BJ (cell line): ENCODE results near the gene SH2D7. TPM values are rescaled to one million over a fixed set of nuclear protein-coding genes. Genes with fewer than 3 reads are reported as not detected.

ENCODE experiments used
- CTCF ChIA-PET: fragments of 350-600 bp; formaldehyde crosslinking; extraction: SDS; loops from one replicate; lab custom pipeline; 2021; ENCODE audit warnings: antibody characterized with exemption, inconsistent platforms; lab: Yijun Ruan, JAX
- POLR2A ChIA-PET: fragments of 300-600 bp; sonication (Branson Sonifier 250); formaldehyde crosslinking; extraction: SDS; loops from one replicate; lab custom pipeline; 2021; ENCODE audit warnings: antibody characterized with exemption; lab: Charles Lee
- DNase-seq: peaks from one replicate; pipeline ENCODE4 v3.0.0-alpha.2; 2011; ENCODE audit warnings: low read depth
- H3K27me3 ChIP-seq: 2 replicates; pipeline ENCODE4 v1.6.0; 2011; ENCODE audit warnings: low read length; ENCODE audit not compliant: control insufficient read depth, insufficient read depth
- H3K36me3 ChIP-seq: 2 replicates; pipeline ENCODE4 v1.5.1; 2011; ENCODE audit warnings: low read length; ENCODE audit not compliant: control insufficient read depth, insufficient read depth
- H3K4me3 ChIP-seq: 2 replicates; pipeline ENCODE4 v1.5.1; 2011; ENCODE audit warnings: low read depth, mild to moderate bottlenecking, control low read depth, low read length
- CTCF ChIP-seq: IDR thresholded peaks from 2 replicates; pipeline ENCODE4 v1.5.1; 2011; ENCODE audit warnings: low read depth, mild to moderate bottlenecking, control low read depth, inconsistent platforms, low read length, moderate library complexity; ENCODE audit not compliant: insufficient read depth
- polyA plus RNA-seq: library from polyadenylated mRNA; depleted of rRNA; stranded (reverse); fragments of >200 nt; gene quantifications from 2 replicates; pipeline ENCODE4 v1.2.3, GENCODE V29; 2011

The SH2D7 gene
- polyA plus RNA-seq, 1 experiment = not detected

GRCh38 chr15:78076231-78077052, 15.9 kb upstream of the SH2D7 start:
- CTCF ChIA-PET = interaction anchor here (1.2 to 1.8 kb wide), 6 partner anchors 17 to 72 kb away, joined by 3 to 8 read pairs (median 4); no protein-coding TSS in a partner anchor
- H3K4me3 ChIP-seq = peak overlapping the region; percentile 93
- DNase-seq = no peak
- TF ChIP-seq CTCF = peak; percentile 33; the same call in 1 of the 2 replicates
- POLR2A ChIA-PET = no interaction called here
- no peaks in the 10 kb centered on the region for H3K27me3 ChIP-seq
- H3K36me3 ChIP-seq = no peaks in the 10 kb centered on the region

GRCh38 chr15:78077053-78077870, 15.1 kb upstream of the SH2D7 start, which contains the start of gene TBC1D2B:
TSS of gene TBC1D2B (minus strand) at chr15:78077711. CDS start at chr15:78077652, 59 bp downstream.
- no peak for TF ChIP-seq CTCF
- CTCF ChIA-PET = interaction anchor here (0.8 to 1.8 kb wide), 2 partner anchors 10 to 16 kb away, joined by 3 to 7 read pairs; no protein-coding TSS in a partner anchor
- peak within 1 kb of the TSS; percentile 93 for H3K4me3 ChIP-seq
- POLR2A ChIA-PET = no interaction called here
- DNase-seq = no peak
- no peaks in the 10 kb centered on the region for H3K36me3 ChIP-seq
- no peaks in the 10 kb centered on the region for H3K27me3 ChIP-seq

- ChIA-PET CTCF (interaction anchor here (0.6 to 0.8 kb wide), 3 partner anchors 10 to 737 kb away, joined by 3 read pairs; no protein-coding TSS in a partner anchor), POLR2A (no interaction called here)
- DNase-seq = no peak
- H3K4me3 ChIP-seq = peak overlapping the region; percentile 93
- TF ChIP-seq CTCF = no peak
- no peaks in the 10 kb centered on the region for H3K36me3 ChIP-seq
- no peaks in the 10 kb centered on the region for H3K27me3 ChIP-seq
Observed at GRCh38 chr15:78077871-78078210, 14.5 kb upstream of the SH2D7 start.

GRCh38 chr15:78079298-78080087, 12.9 kb upstream of the SH2D7 start:
- H3K27me3 ChIP-seq = no peaks in the 10 kb centered on the region
- no peak for TF ChIP-seq CTCF
- no peaks in the 10 kb centered on the region for H3K36me3 ChIP-seq
- no peak overlapping the region for H3K4me3 ChIP-seq
- ChIA-PET POLR2A (no interaction called here), CTCF (interaction anchor here (0.9 kb wide), 1 partner anchor 20 kb away, joined by 4 read pairs; no protein-coding TSS in a partner anchor)
- no peak for DNase-seq
